Measurements from ENCODE around the gene KCTD2. TPM values are rescaled to one million over a fixed set of nuclear protein-coding genes. Genes with fewer than 3 reads are reported as not detected.
A peak's percentile ranks its signal among the peaks of the same experiment; 100 is the strongest.

KCTD2 gene
- total and polyA plus RNA-seq, 2 of the 13 experiments (the other 11 are each of a cell fraction or from before 2014, with no cell fraction given), result 28.3 to 32.6 TPM

DNA sequence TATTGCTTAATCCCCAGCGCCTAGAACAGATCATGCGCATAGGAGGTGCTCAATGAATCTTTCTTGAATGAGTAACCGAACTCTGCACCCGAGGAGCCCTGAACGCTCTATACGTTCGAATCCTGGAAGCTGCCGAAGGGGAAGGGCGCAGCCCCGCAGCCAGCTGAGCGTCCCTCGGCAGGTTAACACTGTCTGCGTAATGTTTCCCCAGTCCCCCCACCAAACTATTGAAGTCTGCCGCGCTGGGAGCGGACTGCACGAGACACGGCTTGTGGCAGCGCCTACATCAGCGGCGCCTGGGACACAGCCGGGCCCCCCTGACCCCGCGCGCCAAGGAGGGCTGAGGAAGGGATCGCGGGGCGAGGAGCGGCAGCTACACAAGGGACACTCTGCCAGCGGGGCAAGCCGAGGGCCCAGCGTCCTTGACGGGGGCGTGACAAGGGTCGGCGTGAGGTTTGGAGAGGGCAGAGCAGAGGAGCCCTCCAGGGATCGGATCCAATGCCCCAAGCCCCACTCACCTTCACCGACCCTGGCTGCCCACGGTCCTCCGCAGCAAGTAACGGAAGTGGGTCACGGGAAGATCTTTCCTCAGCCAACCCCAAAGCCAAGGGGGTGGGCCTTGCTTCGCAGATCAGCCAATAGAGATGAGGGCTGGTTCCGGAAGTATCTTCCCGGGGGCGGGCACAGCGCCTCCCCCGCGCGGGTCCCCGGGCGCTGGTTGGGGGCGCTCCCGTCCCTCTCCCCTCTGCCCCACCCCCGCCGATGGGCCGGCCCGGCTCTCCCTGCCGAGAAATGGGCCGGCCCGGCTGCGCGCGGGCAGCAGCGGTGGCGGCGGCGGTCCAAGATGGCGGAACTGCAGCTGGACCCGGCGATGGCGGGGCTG is at the start of gene KCTD2, which contains the start of gene ATP5PD (continued):
- peak; percentile 73; the same call in 1 of the 2 replicates for TF ChIP-seq ARNTL (CRISPR knock-in tag; IDR thresholded peaks at IDR 0.05)
- peak; percentile 38 for TF ChIP-seq U2AF1 (optimal IDR thresholded peaks at IDR 0.05; ENCODE audit: low read depth, low read length)
- TF ChIP-seq, protein P1, sequence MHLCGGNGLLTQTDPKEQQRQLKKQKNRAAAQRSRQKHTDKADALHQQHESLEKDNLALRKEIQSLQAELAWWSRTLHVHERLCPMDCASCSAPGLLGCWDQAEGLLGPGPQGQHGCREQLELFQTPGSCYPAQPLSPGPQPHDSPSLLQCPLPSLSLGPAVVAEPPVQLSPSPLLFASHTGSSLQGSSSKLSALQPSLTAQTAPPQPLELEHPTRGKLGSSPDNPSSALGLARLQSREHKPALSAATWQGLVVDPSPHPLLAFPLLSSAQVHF (CRISPR knock-in tag; IDR thresholded peaks at IDR 0.05), result no peak
- TF ChIP-seq PHF21A (CRISPR knock-in tag; IDR thresholded peaks at IDR 0.05), result peak; percentile 63; the same call in 1 of the 2 replicates
- peak; percentile 90 for TF ChIP-seq HNRNPK (IDR thresholded peaks at IDR 0.05; ENCODE audit: low read depth, low read length, poor library complexity, severe bottlenecking)
- no peak for TF ChIP-seq ATM (IDR thresholded peaks at IDR 0.05; ENCODE audit: borderline replicate concordance)
- no peak for TF ChIP-seq ZNF7 (CRISPR knock-in tag; IDR thresholded peaks at IDR 0.05)
- TF ChIP-seq ZNF619 (CRISPR knock-in tag; IDR thresholded peaks at IDR 0.05), result peak; percentile 77; the same call in 1 of the 2 replicates
- peak; percentile 17; the same call in 1 of the 2 replicates for TF ChIP-seq NCOR1 (IDR thresholded peaks at IDR 0.05; ENCODE audit: borderline replicate concordance, low read length)
- peak; percentile 92; the same call in 1 of the 2 replicates for TF ChIP-seq GLI4 (CRISPR knock-in tag; IDR thresholded peaks at IDR 0.05; ENCODE audit: borderline replicate concordance)
- peak; percentile 99 for TF ChIP-seq NFYC (CRISPR knock-in tag; IDR thresholded peaks at IDR 0.05)
- TF ChIP-seq CHD4 (IDR thresholded peaks at IDR 0.05; ENCODE audit: borderline replicate concordance, low read length), result peak; percentile 36; the same call in 1 of the 2 replicates
- TF ChIP-seq NCOA5 (CRISPR knock-in tag; IDR thresholded peaks at IDR 0.05), result no peak
- TF ChIP-seq, protein P2, sequence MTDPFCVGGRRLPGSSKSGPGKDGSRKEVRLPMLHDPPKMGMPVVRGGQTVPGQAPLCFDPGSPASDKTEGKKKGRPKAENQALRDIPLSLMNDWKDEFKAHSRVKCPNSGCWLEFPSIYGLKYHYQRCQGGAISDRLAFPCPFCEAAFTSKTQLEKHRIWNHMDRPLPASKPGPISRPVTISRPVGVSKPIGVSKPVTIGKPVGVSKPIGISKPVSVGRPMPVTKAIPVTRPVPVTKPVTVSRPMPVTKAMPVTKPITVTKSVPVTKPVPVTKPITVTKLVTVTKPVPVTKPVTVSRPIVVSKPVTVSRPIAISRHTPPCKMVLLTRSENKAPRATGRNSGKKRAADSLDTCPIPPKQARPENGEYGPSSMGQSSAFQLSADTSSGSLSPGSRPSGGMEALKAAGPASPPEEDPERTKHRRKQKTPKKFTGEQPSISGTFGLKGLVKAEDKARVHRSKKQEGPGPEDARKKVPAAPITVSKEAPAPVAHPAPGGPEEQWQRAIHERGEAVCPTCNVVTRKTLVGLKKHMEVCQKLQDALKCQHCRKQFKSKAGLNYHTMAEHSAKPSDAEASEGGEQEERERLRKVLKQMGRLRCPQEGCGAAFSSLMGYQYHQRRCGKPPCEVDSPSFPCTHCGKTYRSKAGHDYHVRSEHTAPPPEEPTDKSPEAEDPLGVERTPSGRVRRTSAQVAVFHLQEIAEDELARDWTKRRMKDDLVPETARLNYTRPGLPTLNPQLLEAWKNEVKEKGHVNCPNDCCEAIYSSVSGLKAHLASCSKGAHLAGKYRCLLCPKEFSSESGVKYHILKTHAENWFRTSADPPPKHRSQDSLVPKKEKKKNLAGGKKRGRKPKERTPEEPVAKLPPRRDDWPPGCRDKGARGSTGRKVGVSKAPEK (CRISPR knock-in tag; IDR thresholded peaks at IDR 0.05; ENCODE audit: borderline replicate concordance), result no peak
- peak; percentile 96 for TF ChIP-seq AGO2 (optimal IDR thresholded peaks at IDR 0.05; ENCODE audit: low read depth, low read length)
- TF ChIP-seq, protein P3, sequence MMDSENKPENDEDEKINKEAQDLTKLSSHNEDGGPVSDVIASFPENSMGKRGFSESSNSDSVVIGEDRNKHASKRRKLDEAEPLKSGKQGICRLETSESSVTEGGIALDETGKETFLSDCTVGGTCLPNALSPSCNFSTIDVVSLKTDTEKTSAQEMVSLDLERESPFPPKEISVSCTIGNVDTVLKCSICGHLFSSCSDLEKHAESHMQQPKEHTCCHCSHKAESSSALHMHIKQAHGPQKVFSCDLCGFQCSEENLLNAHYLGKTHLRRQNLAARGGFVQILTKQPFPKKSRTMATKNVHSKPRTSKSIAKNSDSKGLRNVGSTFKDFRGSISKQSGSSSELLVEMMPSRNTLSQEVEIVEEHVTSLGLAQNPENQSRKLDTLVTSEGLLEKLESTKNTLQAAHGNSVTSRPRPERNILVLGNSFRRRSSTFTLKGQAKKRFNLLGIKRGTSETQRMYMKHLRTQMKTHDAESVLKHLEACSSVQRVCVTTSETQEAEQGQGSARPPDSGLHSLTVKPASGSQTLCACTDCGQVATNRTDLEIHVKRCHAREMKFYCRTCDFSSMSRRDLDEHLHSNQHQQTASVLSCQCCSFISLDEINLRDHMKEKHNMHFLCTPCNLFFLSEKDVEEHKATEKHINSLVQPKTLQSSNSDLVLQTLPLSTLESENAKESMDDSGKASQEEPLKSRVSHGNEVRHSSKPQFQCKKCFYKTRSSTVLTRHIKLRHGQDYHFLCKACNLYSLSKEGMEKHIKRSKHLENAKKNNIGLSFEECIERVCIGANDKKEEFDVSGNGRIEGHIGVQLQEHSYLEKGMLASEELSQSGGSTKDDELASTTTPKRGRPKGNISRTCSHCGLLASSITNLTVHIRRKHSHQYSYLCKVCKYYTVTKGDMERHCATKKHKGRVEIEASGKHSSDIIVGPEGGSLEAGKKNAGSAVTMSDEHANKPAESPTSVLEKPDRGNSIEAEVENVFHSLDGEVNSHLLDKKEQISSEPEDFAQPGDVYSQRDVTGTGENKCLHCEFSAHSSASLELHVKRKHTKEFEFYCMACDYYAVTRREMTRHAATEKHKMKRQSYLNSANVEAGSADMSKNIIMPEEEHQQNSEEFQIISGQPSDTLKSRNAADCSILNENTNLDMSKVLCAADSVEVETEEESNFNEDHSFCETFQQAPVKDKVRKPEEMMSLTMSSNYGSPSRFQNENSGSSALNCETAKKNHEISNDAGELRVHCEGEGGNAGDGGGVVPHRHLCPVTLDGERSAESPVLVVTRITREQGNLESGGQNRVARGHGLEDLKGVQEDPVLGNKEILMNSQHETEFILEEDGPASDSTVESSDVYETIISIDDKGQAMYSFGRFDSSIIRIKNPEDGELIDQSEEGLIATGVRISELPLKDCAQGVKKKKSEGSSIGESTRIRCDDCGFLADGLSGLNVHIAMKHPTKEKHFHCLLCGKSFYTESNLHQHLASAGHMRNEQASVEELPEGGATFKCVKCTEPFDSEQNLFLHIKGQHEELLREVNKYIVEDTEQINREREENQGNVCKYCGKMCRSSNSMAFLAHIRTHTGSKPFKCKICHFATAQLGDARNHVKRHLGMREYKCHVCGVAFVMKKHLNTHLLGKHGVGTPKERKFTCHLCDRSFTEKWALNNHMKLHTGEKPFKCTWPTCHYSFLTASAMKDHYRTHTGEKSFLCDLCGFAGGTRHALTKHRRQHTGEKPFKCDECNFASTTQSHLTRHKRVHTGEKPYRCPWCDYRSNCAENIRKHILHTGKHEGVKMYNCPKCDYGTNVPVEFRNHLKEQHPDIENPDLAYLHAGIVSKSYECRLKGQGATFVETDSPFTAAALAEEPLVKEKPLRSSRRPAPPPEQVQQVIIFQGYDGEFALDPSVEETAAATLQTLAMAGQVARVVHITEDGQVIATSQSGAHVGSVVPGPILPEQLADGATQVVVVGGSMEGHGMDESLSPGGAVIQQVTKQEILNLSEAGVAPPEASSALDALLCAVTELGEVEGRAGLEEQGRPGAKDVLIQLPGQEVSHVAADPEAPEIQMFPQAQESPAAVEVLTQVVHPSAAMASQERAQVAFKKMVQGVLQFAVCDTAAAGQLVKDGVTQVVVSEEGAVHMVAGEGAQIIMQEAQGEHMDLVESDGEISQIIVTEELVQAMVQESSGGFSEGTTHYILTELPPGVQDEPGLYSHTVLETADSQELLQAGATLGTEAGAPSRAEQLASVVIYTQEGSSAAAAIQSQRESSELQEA (CRISPR knock-in tag; IDR thresholded peaks at IDR 0.05; ENCODE audit: not compliant biosample characterization), result peak; percentile 84
- TF ChIP-seq ZNF446 (CRISPR knock-in tag; IDR thresholded peaks at IDR 0.05), result peak; percentile 71; the same call in 1 of the 2 replicates

All from HepG2 (cell line).